Body of pancreas (tissue), 4 donors: Measurements from ENCODE around the gene ZMYND15.
A peak's percentile ranks its signal among the peaks of the same experiment; 100 is the strongest.

Source experiments
- POLR2A ChIP-seq, 3 donors: fragments of 450-650 bp; IDR thresholded peaks; one replicate each; pipeline ENCODE4 v1.6.1; 2016; ENCODE audit warnings: antibody characterized with exemption in 3 of 3, mild to moderate bottlenecking in 2 of 3
- TF ChIP-seq, protein P1 (sequence below), 7 experiments: fragments of 450-650 bp in 4 of 7; fragments of 200-600 bp in 3 of 7; sonication (generic) in 3 of 7; IDR thresholded peaks; one replicate each; pipeline ENCODE4 v1.5.1; 2016 to 2019; ENCODE audit warnings: antibody characterized with exemption in 7 of 7

DNA sequence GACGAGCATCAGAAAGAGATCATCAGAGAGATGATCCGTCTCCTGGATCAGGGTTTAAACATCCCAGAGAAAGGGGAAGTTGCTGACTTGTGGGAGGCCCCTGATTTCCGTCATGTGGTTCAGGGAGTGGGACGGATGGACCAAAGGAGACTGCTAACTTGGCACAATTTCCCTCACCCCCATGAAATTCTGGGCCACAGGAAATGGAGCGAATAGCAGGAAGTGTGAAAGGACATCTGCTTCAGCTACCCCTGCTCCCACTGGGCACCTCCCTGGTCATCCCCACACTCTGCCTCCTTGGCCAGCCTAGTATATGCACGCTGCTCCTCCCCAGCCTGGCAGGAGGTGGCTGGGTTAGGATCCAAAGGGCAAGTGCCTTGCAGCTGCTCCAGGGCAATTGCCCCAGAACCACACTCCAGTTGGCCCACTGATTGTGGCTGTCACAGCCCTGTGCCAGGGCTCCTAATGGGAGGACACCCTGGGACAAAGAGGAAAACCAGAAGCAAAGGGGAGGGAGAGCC, 27.9 kb upstream of the ZMYND15 start:
- TF ChIP-seq, protein P1, sequence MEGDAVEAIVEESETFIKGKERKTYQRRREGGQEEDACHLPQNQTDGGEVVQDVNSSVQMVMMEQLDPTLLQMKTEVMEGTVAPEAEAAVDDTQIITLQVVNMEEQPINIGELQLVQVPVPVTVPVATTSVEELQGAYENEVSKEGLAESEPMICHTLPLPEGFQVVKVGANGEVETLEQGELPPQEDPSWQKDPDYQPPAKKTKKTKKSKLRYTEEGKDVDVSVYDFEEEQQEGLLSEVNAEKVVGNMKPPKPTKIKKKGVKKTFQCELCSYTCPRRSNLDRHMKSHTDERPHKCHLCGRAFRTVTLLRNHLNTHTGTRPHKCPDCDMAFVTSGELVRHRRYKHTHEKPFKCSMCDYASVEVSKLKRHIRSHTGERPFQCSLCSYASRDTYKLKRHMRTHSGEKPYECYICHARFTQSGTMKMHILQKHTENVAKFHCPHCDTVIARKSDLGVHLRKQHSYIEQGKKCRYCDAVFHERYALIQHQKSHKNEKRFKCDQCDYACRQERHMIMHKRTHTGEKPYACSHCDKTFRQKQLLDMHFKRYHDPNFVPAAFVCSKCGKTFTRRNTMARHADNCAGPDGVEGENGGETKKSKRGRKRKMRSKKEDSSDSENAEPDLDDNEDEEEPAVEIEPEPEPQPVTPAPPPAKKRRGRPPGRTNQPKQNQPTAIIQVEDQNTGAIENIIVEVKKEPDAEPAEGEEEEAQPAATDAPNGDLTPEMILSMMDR (IDR thresholded peaks at IDR 0.05) = no peak
- peak in 1 of 3 donors; percentile 2 for TF ChIP-seq POLR2A (IDR thresholded peaks at IDR 0.05)
